ENCODE measurements around the gene TMEM140. TPM values are rescaled to one million over a fixed set of nuclear protein-coding genes. Genes with fewer than 3 reads are reported as not detected.

The TMEM140 gene
- total RNA-seq, 1 experiment from 2014 or later: 3.2 TPM

DNA sequence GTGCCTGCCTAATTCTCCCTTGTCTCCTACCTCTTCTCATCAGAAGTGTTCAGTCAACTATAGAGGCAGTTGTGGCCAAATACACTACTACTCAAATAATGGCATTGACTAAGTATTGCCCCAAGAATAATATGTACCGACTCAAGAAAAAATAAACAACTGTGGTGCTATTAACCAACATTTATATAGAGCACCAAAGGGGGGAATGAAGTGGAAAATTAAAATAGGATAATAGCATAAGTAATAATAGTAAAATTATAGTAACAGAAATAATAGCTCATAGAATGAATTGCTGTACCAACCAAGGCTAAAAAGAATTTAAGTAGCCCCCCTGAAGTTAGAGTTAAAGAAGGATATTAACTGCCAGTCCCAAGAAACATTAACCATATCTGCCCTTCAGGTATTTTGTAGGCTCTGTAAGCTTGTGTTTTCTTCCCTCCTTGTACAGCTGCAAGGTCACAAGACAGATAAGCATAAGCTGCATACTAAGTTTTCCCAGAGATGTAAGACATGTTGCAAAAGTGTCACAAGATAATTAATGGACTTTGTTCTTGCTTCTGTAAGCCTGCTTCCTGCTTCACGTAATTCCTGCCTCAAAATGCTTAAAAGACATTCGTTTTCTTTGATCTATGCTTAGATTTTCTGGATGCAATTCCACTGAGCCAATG, 33.5 kb downstream of the TMEM140 start:
- DNase-seq (ENCODE audit: low read depth, low spot score) (no peak), ATAC-seq (no peak)
- intact Hi-C loops (cut with micrococcal nuclease; ENCODE audit: unreplicated experiment) (no loop called here), in situ Hi-C loops (cut with HindIII; ENCODE audit: low pct_unique_long_range_greater_than_20kb, low sequenced_read_pairs) (no loop called here)
- no peak overlapping the region for H3K27ac ChIP-seq (ENCODE audit: low read length)
- H3K36me3 ChIP-seq (ENCODE audit: control insufficient read depth, insufficient read depth, low read length): no peaks in the 10 kb centered on the region
- no peaks in the 10 kb centered on the region for H3K27me3 ChIP-seq (ENCODE audit: control insufficient read depth, insufficient read depth, low read length)
- H3K9me3 ChIP-seq (ENCODE audit: control insufficient read depth, insufficient read depth, low read depth, low read length): peaks cover 17% of the 10 kb centered on the region; the same call in 1 of the 2 replicates
- H3K4me3 ChIP-seq (ENCODE audit: low read depth in 2 of 2, low read length in 2 of 2): no peak overlapping the region
- no peaks in the 10 kb centered on the region for H3K4me1 ChIP-seq (ENCODE audit: control insufficient read depth, insufficient read depth, low read length)
- POLR2A ChIA-PET: no interaction called here
- no TSS peak for BruUV-seq (replicated peaks)
- CTCF ChIA-PET: no interaction called here
- TF ChIP-seq, protein P1, sequence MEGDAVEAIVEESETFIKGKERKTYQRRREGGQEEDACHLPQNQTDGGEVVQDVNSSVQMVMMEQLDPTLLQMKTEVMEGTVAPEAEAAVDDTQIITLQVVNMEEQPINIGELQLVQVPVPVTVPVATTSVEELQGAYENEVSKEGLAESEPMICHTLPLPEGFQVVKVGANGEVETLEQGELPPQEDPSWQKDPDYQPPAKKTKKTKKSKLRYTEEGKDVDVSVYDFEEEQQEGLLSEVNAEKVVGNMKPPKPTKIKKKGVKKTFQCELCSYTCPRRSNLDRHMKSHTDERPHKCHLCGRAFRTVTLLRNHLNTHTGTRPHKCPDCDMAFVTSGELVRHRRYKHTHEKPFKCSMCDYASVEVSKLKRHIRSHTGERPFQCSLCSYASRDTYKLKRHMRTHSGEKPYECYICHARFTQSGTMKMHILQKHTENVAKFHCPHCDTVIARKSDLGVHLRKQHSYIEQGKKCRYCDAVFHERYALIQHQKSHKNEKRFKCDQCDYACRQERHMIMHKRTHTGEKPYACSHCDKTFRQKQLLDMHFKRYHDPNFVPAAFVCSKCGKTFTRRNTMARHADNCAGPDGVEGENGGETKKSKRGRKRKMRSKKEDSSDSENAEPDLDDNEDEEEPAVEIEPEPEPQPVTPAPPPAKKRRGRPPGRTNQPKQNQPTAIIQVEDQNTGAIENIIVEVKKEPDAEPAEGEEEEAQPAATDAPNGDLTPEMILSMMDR (IDR thresholded peaks at IDR 0.05): no peak
- TF ChIP-seq, protein P2, sequence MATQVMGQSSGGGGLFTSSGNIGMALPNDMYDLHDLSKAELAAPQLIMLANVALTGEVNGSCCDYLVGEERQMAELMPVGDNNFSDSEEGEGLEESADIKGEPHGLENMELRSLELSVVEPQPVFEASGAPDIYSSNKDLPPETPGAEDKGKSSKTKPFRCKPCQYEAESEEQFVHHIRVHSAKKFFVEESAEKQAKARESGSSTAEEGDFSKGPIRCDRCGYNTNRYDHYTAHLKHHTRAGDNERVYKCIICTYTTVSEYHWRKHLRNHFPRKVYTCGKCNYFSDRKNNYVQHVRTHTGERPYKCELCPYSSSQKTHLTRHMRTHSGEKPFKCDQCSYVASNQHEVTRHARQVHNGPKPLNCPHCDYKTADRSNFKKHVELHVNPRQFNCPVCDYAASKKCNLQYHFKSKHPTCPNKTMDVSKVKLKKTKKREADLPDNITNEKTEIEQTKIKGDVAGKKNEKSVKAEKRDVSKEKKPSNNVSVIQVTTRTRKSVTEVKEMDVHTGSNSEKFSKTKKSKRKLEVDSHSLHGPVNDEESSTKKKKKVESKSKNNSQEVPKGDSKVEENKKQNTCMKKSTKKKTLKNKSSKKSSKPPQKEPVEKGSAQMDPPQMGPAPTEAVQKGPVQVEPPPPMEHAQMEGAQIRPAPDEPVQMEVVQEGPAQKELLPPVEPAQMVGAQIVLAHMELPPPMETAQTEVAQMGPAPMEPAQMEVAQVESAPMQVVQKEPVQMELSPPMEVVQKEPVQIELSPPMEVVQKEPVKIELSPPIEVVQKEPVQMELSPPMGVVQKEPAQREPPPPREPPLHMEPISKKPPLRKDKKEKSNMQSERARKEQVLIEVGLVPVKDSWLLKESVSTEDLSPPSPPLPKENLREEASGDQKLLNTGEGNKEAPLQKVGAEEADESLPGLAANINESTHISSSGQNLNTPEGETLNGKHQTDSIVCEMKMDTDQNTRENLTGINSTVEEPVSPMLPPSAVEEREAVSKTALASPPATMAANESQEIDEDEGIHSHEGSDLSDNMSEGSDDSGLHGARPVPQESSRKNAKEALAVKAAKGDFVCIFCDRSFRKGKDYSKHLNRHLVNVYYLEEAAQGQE (IDR thresholded peaks at IDR 0.05; ENCODE audit: insufficient read depth in 1 of 2, low read depth in 2 of 2, low read length in 1 of 2): no peak
- TF ChIP-seq SIN3A (IDR thresholded peaks at IDR 0.05; ENCODE audit: borderline replicate concordance, insufficient read depth, low read depth, low read length) (no peak), TCF7L2 (IDR thresholded peaks at IDR 0.05; ENCODE audit: low read depth, low read length) (no peak), POLR2AphosphoS5 (IDR thresholded peaks at IDR 0.05; ENCODE audit: low read depth, low read length) (no peak)

DNA sequence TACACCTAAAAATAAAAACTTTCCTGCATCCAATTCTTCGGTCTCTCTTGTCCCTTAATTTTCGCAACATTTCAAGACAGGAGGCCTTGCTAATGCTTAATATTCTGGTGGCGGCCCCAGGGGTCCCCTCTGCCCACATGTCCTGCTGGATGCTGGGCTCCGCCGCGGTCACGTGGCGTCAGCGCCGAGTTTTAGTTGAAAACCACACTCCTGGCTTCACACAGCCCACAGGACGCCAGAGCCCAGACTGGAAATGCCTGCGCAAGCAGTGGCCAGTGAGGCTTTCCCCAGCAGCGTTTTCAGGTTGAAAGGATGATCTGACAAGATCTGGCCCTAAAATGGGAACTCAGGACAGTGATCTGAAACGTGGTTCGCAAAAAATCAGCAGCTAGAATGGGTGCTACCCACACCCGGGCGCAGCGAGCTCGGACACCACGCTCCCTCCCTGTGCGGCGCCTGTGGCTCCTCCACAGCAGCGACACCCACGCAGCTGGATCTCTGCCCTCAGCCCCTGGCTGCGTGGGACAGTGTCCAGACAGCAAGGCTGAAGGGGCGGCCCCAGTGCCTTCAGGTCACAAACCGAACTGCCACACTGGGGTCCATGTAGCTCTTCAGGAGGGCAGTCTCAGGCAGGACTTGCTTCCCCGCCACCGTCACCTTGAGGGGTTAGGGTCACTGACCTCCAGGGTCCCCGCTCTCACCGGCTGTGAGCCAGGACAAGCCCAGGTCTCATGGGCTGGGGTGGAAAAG, 34.2 kb downstream of the TMEM140 start:
- H3K27ac ChIP-seq (ENCODE audit: low read length): no peak overlapping the region
- TF ChIP-seq, protein P1 (IDR thresholded peaks at IDR 0.05): no peak
- TF ChIP-seq, protein P2 (IDR thresholded peaks at IDR 0.05; ENCODE audit: insufficient read depth in 1 of 2, low read depth in 2 of 2, low read length in 1 of 2): no peak
- TF ChIP-seq SIN3A (IDR thresholded peaks at IDR 0.05; ENCODE audit: borderline replicate concordance, insufficient read depth, low read depth, low read length) (no peak), POLR2AphosphoS5 (IDR thresholded peaks at IDR 0.05; ENCODE audit: low read depth, low read length) (no peak), TCF7L2 (IDR thresholded peaks at IDR 0.05; ENCODE audit: low read depth, low read length) (no peak)
- no peak for ATAC-seq
- no peak overlapping the region for H3K4me3 ChIP-seq (ENCODE audit: low read depth in 2 of 2, low read length in 2 of 2)
- ChIA-PET CTCF (no interaction called here), POLR2A (no interaction called here)
- peaks cover 17% of the 10 kb centered on the region; the same call in 1 of the 2 replicates for H3K9me3 ChIP-seq (ENCODE audit: control insufficient read depth, insufficient read depth, low read depth, low read length)
- intact Hi-C loops (cut with micrococcal nuclease; ENCODE audit: unreplicated experiment) (no loop called here), in situ Hi-C loops (cut with HindIII; ENCODE audit: low pct_unique_long_range_greater_than_20kb, low sequenced_read_pairs) (no loop called here)
- no peaks in the 10 kb centered on the region for H3K36me3 ChIP-seq (ENCODE audit: control insufficient read depth, insufficient read depth, low read length)
- H3K4me1 ChIP-seq (ENCODE audit: control insufficient read depth, insufficient read depth, low read length): no peaks in the 10 kb centered on the region
- DNase-seq (ENCODE audit: low read depth, low spot score): no peak
- H3K27me3 ChIP-seq (ENCODE audit: control insufficient read depth, insufficient read depth, low read length): no peaks in the 10 kb centered on the region
- no TSS peak for BruUV-seq (replicated peaks)

All from Panc1 (cell line).